Activated T-cell treated with anti-CD3 and anti-CD28 coated beads for 4 hours (primary cell): ENCODE results near the gene KLHL24.
"Not testable (repeated sequence)": the region's sequence is repeated elsewhere in the genome, so short reads cannot be mapped to it uniquely, and the experiment has no call there.

Experiments used
- DNase-seq: peaks from one replicate; pipeline ENCODE4 v3.0.0-alpha.2; 2020

Gene KLHL24, protein sequence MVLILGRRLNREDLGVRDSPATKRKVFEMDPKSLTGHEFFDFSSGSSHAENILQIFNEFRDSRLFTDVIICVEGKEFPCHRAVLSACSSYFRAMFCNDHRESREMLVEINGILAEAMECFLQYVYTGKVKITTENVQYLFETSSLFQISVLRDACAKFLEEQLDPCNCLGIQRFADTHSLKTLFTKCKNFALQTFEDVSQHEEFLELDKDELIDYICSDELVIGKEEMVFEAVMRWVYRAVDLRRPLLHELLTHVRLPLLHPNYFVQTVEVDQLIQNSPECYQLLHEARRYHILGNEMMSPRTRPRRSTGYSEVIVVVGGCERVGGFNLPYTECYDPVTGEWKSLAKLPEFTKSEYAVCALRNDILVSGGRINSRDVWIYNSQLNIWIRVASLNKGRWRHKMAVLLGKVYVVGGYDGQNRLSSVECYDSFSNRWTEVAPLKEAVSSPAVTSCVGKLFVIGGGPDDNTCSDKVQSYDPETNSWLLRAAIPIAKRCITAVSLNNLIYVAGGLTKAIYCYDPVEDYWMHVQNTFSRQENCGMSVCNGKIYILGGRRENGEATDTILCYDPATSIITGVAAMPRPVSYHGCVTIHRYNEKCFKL

DNA sequence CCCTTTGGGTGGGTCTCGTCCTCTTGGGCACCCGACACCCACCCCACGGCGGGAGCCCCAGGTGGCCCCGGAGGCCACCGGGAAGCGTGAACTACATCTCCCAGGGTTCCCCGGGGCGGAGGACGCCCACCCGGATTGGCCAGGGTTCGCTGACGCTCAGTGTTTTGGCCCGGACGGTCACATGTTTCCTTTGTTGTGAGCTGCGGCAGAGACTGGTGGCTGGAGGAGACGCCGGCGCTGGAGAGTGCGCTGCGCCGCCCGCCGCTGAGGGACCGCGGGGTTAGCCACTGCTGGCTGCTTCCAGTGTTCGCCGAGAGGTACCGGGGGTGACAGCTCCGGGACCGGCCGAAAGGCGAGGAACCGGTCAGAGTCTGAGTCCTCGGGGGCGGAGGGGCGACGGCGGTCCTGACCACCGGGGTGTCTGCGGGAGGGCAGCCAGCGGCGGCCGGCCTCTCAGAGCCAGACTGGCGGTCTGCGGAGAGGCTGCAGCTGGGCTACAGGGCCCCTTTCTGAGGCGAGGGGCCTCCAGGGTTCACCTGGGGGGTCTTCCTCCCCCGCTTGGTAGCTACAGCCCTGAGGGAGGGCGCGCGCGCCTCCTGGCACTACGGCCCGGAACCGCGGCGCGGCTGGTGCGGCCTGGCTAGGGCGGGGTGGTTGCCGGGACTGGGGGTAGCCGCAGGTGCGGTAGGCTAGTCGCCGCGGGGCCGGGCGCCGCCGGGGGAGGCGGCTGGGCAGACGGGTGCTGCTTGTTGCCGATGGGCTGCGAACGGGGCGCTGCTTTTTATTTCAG lies at the start of gene KLHL24:
KLHL24 (plus strand) TSS at position 193 of the 790 bp plus-strand sequence. CDS start 14,734 bp downstream, outside the sequence.
- DNase-seq, result peak; percentile 84

DNA sequence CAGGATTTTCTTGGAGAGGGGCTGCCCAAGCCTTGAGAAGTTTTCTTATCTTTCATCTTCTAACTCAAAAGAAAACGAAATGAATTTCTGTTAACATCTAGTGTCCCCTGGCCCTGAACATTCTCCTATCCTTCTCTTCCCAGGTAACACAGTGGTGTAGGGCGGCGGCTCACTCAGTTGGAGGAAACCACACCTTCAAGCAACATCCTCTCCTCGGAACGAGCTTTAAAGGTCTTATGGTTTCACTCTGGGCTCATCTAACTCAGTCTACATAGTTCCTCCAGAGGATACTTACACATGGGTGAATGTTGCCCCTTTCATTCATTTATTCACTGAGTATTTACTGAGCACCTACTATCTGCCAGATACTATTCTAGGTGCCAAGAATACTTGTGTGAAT lies 48.9 kb upstream of the KLHL24 start:
- no peak for DNase-seq

DNA sequence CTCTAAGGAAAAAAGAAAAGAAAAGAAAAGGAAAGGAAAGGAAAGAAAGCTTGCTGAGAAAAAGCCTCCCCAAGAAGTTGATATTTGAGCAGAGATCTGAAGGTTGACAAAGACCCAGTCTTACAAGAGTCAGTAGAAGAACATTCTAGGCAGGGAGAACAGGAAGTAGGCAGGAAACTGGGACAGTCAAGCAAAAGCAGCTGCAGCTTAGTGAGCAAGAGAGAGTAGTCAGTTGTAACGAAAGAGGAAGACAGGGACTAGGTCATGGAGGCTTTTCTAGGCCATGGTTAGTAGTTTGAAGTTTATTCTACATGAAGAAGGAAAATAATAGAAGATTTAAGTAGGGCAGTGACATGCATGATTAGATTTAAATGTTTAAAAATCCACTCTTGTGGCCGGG lies 48.1 kb upstream of the KLHL24 start:
- no peak for DNase-seq

DNA sequence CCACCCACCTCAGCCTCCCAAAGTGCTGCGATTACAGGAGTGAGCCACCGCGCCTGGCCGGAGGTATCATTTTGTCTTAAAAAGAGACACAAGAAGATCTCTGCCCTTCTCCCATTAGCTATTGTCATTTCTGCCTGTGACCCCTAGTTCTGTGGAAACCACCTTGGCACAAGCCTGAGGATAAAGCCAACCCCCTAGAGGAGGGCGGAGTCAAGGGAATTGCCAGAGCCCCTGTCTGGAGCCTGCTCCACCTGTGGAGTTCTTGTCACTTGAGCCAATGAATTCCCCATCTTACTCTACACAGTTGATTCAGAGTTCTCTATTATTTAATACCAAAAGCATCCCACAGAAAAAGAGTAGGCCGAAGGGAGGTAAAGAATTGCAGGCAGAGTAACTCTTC lies 45.0 kb upstream of the KLHL24 start:
- no peak for DNase-seq

DNA sequence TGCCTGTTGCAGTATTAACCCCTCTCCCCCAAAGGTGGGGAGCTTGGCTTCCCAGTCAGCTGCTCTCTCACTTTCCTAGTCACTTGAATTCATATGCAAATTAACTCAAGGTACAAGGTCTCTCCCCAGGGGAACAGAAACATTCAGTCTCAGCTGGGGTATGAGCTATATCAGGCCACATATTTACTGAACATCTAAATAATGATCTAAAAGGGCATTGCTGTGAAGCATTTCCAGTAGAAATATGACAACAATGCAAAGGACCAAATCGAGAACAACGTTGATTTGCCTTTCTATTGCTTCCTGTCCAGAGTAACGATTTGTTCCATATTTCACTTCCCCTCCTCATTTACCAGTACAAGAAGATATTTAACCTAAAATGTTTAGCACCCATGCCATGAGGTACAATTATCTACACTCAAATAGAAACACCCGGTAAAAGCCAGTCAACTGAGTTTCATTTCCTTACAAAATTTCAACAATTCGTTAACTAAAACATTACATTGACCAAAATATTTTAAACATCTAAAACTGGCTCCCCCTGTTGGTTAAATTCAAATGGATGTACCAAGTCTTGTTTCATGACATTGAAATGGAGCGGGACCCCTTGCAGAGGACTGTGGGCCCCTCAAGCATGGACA lies 43.4 kb upstream of the KLHL24 start:
- DNase-seq, result no peak

DNA sequence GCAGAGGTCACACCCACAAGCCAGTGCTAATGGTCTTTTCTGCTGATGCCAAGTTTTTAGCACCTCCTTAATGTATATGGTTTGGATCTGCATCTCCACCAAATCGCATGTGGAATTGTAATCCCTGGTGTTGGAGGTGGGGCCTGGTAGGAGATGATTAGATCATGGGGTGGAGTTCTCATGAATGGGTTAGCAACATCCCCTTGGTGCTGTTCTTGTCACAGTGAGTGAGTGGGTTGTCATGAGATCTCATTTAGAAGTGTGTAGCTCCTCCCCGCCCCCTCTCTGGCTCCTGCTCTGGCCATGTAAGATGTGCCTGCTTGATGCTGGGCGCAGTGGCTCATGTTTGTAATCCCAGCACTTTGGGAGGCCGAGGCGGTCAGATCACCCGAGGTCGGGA lies 42.6 kb upstream of the KLHL24 start:
- DNase-seq, result no peak

DNA sequence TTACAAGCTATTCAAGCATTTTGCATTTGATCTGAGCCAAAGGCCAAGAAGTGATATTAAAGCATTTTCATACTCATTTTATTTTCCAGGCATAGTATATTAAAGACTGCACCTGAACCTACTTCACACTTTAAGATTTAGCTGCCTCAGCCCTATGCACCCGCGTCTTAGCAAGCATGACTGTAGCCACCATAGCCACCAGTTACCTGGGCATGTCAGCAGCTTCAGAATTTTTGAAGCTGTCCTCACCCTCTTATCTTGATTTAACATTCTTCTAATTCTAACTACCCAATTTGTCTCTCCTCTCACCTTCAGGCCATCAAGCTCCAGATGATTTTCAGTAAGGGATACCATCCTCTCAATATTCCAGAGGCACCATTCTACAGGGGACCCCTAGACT lies 40.8 kb upstream of the KLHL24 start:
- no peak for DNase-seq

DNA sequence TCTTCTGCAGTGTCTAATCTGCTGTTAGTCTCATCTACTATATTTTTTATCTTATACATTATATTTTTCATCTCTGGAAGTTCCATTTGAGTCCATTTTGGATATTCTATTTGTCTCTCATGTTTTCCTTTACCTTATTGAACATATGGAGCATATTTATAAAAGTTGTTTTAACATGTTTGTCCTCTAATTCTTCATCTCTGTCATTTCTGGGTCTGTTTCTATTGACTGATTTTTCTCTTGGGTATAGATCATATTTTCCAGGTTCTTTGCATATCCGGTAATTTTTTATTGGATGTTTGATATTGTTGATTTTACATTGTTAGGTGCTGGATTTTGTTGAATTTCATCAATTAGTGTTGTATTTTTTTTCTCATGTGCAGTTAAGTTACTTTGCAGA lies 37.5 kb upstream of the KLHL24 start:
- DNase-seq, result no peak

DNA sequence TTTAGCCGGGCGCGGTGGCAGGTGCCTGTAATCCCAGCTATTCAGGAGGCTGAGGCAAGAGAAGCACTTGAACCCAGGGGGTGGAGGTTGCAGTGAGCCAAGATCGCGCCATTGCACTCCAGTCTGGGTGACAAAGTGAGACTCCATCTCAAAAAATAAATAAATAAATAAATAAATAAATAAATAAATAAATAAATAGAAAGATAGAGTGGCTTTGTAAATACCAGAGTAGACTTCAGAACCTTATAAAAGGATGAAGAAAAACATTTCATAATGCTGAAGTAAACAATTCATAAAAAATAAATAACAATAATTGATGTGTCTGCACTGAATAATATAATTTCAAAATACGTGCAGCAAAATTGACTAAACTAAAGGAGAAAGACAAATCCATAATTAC lies 24.1 kb upstream of the KLHL24 start:
- not testable (repeated sequence) for DNase-seq

DNA sequence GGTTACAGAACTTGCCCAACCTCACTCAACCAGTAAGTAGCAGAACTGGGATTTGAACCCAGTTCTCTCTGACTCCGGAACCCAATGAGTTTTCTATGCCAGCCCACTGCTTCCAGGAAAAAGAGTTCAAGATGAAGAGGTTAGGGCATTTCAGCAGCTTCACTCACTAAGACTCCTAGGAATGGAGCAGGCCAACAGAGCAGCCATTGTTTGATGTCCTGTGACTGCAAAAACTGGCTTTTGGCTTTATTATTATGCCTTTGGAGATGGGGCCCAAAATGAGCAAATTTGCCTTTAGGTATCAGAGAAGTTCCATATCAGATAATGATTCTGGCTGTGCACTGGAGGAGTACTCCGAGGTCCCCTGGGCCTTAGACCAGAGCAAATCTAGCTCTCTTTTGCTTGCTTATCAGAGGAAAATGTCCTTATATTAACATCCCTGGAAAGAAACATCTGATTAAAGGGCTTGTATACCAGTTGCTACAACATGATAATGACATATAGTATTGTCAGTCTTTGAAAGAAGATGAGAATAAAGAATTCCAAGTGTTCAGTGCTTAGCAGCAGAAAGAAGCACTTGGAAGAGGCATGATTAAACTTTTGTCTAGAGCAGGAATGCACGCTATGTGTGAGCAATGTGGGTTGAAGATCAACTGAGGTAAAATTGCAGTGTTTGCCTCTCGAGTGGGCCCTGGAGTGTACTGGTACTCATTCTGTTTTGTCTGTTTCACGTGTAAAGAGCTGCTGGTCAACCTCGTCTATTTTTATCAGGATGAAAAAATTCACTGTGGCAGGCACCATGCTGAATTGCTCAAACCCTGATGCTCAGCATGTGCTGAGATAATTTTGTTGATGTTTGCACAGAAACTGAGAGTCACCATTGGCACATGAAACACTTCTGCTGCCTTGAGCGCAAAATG lies 21.8 kb upstream of the KLHL24 start:
- DNase-seq, result no peak

DNA sequence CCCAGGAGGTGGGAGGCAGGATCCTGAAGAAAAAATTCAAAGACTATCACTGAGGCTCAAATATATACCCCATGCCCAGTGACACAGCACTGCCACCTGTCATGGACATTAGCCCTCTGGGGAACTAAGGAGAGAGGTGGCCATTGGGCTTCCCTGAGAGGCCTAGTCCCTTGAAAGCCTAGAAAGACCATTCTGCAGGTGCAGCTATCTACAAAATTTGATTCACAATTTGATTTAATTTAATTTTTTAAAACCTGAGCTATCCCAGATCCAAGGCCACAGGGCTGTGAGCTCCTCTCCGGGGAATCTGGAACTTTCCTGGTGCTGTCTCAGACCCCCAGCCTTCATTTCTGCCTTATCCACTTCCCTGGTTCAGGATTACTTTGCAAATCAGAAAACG lies 16.9 kb upstream of the KLHL24 start:
- DNase-seq, result no peak

DNA sequence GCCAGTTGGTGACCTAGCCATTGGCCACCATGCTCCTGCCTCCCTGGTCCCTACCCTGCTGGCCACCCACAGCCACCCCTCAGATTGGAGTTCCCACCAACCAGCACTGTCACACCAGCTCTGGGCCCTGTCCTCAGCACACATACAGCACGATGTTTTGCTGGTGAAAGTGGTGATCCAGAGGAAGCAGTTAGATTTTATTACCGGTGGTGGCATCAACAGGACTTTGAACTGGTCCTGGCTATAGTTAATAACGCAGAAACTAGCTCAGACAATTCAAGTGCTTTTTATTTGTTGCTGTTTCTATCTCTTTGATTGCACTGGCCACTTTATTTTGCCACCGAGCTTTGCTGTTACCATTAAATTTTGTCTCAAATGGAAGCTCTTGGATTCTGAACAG lies 16.4 kb upstream of the KLHL24 start:
- DNase-seq, result no peak

DNA sequence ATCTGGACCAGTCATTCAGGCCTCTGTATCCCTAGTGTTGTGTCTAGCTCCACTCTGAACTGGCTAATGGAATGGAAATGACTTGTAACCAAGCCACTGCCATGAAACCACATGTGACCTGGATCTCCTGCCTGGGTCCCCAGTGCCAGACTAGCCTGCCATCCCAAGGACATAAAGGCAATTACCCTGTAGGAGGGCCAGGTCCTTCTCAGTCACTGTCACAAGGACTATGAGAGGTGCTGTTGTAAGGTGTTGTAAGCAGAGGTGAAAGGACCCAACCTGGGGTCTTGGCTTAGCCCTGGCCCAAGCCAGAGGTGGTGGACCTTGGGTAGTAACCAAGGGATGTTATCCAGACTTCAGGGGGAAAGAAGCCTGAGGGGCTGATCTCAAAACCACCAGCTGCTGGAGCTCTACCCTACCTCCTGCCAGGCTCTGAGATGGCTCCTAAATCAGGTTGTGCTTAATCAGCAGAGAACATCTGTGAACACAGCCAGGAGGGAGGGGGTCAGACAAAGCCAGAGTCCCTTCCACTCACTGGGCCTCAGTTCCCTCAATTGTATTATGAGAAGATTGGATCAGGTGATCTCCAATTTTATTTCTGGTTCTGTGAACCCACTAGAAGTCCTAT lies 15.7 kb upstream of the KLHL24 start:
- DNase-seq, result no peak

DNA sequence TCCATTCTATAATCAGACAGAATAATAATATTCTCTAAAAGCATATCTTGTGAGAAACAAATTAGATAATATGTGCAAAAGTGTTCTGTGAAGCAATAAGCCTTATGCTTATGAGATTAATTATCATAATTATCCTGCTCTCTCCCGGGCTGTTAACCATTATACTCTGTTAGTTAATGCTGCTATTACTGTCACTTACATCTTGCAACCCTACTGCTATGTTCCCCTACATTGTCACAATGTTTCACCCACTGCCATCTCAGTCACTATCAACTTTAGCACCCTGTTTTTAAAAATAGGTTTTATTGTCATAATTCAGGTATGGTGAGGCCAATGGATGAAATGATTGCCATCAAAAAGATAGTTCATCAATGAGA lies 15.2 kb upstream of the KLHL24 start:
- no peak for DNase-seq

DNA sequence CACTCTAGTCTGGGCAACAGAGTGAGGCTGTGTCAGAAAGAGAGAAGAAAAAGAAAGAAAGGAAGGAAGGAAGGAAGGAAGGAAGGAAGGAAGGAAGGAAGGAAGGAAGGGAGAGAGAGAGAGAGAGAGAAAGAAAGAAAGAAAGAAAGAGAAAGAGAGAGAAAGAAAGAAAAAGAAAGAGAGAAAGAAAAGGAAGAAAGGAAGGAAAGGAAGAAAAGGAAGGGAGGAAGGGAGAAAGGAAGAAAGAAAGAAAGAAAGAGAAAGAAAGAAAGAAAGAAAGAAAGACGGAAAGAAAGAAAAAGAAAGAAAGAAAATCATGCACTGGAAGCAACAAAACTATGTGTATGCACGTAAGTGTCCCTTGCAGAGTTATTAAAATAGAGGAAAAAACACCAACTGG lies 12.9 kb upstream of the KLHL24 start:
- not testable (repeated sequence) for DNase-seq

DNA sequence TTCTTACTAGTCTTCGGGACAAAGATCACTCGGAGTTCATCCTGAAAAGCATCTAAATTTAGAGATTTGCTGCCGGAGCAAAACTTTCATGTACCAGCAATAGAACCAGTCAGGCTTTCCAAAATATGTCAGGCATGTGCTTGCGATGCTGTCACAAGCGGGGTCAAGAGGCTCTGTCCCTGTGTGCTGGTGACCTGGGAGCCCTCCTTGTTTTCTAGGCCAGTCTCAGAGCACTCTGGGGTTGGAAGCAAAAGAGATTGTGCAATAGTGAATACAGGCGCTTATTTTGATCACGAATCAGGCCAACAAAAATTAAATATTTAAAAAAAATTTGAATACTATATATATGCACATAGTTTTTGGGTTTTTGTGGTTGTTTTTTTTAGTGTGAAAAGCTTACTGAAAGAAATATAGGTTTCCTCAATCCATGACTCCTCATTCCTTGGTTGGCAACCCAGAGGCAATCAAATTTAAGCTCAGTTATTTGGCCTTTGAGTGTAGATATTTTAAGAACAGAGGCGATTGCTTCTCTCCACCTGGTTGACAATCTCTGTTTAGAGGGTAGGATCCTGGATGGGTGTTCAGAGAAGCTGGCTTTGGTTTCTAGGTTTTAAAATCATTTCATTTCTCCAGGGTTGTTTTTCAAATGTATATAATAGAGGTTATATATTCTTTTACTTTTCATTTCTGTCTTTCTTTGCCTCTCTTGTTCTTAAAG lies 8.4 kb upstream of the KLHL24 start:
- DNase-seq, result no peak

DNA sequence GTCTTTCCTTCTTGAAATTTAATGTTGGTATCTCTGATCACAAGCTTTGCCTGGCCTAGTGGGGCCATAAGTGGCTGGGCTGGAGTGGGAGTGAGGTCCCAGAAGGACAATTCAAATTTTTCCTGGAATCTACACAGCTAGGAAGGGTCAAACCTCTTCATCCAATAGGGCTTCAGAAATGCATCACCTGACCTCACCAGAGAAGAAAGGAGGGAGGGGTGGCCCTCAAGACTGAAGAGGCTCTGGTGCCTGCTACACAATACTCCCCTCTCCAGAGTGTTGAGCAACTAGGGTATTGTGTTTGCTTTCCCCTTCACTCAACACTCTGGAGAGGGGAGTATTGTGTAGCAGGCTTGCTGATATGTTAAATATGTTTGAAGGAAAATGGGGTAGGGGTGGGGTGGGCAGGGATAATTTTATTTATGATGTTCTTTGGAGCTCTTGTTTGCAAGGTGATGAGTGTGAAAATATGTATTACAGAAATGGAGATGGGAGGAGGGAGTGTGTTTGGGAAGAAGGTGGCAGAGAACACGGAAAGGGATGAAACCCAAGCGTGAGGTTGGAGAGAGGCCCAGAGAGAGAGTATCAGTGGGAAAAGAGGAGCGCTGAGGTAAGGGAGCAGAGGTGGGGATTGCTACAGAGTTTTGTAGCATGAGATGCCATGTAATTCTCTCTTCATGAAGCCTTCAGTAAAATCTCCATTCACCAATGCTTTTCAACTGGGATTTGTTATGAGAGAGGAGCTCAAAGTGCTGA lies 5.7 kb upstream of the KLHL24 start:
- no peak for DNase-seq

DNA sequence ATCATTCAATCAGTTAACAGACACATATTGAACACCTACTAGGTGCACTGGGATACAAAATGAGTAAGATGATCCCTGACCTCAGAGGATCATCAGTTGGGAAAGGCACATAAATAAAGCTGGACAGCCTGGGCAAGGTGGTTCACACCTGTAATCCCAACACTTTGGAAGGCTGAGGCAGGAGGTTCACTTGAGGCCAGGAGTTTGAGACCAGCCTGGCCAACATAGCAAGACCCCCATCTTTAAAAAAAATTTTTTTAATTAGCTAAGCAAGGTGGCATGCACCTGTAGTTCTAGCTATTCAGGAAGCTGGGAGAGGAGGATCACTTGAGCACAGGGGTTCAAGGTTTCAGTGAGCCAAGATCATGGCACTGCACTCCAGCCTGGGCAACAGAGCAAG lies 3.7 kb upstream of the KLHL24 start:
- DNase-seq, result no peak

DNA sequence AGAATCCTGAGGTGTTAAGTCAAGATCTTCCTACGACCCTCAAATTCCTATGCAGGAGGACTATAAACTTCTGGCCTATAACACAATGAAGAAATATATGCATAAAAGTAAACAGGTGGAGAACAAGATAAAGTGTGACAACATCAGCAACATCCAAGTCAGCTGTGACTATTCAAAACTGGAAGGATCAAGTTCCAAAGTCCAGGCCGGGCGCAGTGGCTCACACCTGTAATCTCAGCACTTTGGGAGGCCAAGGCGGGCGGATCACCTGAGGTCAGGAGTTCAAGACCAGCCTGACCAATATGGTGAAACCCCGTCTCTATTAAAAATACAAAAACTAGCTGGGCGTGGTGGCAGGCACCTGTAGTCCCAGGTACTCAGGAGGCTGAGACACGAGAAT lies 2.7 kb upstream of the KLHL24 start:
- DNase-seq, result not testable (repeated sequence)

DNA sequence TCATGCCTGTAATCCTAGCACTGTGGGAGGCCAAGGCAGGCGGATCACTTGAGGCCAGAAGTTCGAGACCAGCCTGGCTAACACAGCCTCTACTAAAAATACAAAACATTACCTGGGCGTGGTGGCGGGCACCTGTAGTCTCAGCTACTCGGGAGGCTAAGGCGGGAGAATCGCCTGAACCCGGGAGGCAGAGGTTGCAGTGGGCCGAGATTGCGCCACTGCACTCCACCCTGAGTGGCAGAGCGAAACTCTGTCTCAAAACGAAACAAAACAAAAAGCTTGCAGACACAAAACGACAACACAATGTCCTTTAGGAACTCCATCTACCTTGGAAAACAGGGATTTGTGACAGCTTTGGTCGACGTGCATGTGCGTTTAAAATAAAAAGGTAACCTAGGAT lies 716 bp upstream of the KLHL24 start:
- DNase-seq, result no peak

DNA sequence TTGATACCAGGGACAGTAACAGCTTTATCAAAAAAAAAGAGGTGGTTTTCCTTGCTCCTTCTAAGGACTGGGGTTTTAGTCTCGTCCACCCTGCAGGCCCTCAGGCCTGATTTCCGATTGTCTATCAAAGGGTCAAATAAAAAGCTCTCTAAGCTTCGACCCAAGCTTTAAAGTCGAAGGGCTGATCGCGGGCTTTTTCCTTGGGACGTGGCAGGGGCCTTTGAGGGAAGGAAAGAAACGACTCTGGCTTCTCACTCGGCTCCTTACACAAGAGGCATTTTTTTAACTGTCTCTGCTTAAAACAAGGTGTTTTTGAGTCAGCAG lies 354 bp upstream of the KLHL24 start:
- no peak for DNase-seq
